SK-N-SH (cell line): ENCODE results near the gene RIOK3. TPM values are rescaled to one million over a fixed set of nuclear protein-coding genes. Genes with fewer than 3 reads are reported as not detected.

Experiments
- CTCF ChIA-PET: fragments of 300-600, 350-600 bp; formaldehyde crosslinking; extraction: SDS; loops from one replicate; lab custom pipeline; 2021; lab: Yijun Ruan, JAX
- POLR2A ChIA-PET: fragments of 350-600 bp; sonication (Branson Sonifier 250); formaldehyde crosslinking; extraction: SDS; loops from one replicate; lab custom pipeline; 2020; ENCODE audit warnings: antibody characterized with exemption, inconsistent platforms; lab: Yijun Ruan, JAX
- DNase-seq: peaks from one replicate; pipeline ENCODE4 v3.0.0; 2012
- H2AFZ ChIP-seq: fragments of 200-600 bp; sonication (generic); 2 replicates; pipeline ENCODE4 v1.8.1; 2016; ENCODE audit warnings: antibody characterized with exemption, mild to moderate bottlenecking, low read depth
- H3F3A ChIP-seq: fragments of 200-600 bp; sonication (generic); replicated peaks from 2 replicates; pipeline ENCODE3; 2016; ENCODE audit warnings: antibody characterized with exemption, mild to moderate bottlenecking; ENCODE audit not compliant: insufficient read depth
- H3K27ac ChIP-seq, 2 experiments: fragments of 200-500 bp in 1 of 2; fragments of 200-600 bp in 1 of 2; sonication (Bioruptor generic) in 1 of 2; sonication (generic), shearing (Covaris generic) in 1 of 2; 2 replicates each; pipeline versions ENCODE4 v1.5.1 to v1.6.1; 2014 to 2016; ENCODE audit warnings: low read depth in 2 of 2, inconsistent platforms in 1 of 2, low read length in 1 of 2, mild to moderate bottlenecking in 1 of 2, mixed read lengths in 1 of 2
- H3K27me3 ChIP-seq: fragments of 200-600 bp; sonication (generic), shearing (Covaris generic); 2 replicates; pipeline ENCODE4 v1.6.1; 2016; ENCODE audit warnings: mixed run types; ENCODE audit not compliant: insufficient read depth
- H3K36me3 ChIP-seq, 2 experiments: fragments of 200-500 bp in 1 of 2; fragments of 200-600 bp in 1 of 2; sonication (Bioruptor generic) in 1 of 2; sonication (generic) in 1 of 2; replicated peaks in 1 of 2; 2 replicates each; pipeline versions ENCODE3 to v1.5.1; 2014 to 2016; ENCODE audit warnings: low read length in 1 of 2, mild to moderate bottlenecking in 1 of 2; ENCODE audit not compliant: insufficient read depth in 2 of 2, control insufficient read depth in 1 of 2
- H3K4me1 ChIP-seq, 2 experiments: fragments of 200-500 bp in 1 of 2; fragments of 200-600 bp in 1 of 2; sonication (Bioruptor generic) in 1 of 2; sonication (generic), shearing (Covaris generic) in 1 of 2; 2 replicates each; pipeline versions ENCODE4 v1.5.1 to v1.6.1; 2014 to 2016; ENCODE audit warnings: low read depth in 1 of 2, low read length in 1 of 2, mixed run types in 1 of 2; ENCODE audit not compliant: insufficient read depth in 2 of 2, control insufficient read depth in 1 of 2
- H3K4me2 ChIP-seq: fragments of 200-600 bp; sonication (generic), shearing (Covaris generic); 2 replicates; pipeline ENCODE4 v1.6.1; 2017; ENCODE audit warnings: mixed run types
- H3K4me3 ChIP-seq, 2 experiments: fragments of 200-500 bp in 1 of 2; fragments of 200-600 bp in 1 of 2; sonication (Bioruptor generic) in 1 of 2; sonication (generic), shearing (Covaris generic) in 1 of 2; 2 replicates each; pipeline versions ENCODE4 v1.5.1 to v1.8.1; 2014 to 2016; ENCODE audit warnings: low read depth in 2 of 2, inconsistent platforms in 1 of 2, low read length in 1 of 2, mild to moderate bottlenecking in 1 of 2, mixed read lengths in 1 of 2, moderate library complexity in 1 of 2
- H3K79me2 ChIP-seq: fragments of 200-600 bp; sonication (generic); 2 replicates; pipeline ENCODE4 v1.8.1; 2017; ENCODE audit warnings: mild to moderate bottlenecking; ENCODE audit not compliant: insufficient read depth
- H3K9ac ChIP-seq: fragments of 200-600 bp; sonication (generic); 2 replicates; pipeline ENCODE4 v1.6.1; 2017; ENCODE audit warnings: mixed run types
- H3K9me2 ChIP-seq: fragments of 200-600 bp; sonication (generic); 2 replicates; pipeline ENCODE4 v1.6.1; 2017; ENCODE audit warnings: mixed run types
- H3K9me3 ChIP-seq: fragments of 200-600 bp; sonication (generic); 2 replicates; pipeline ENCODE4 v1.6.1; 2017; ENCODE audit warnings: mixed run types, mild to moderate bottlenecking, moderate library complexity
- H4K20me1 ChIP-seq: fragments of 200-600 bp; sonication (generic); 2 replicates; pipeline ENCODE4 v1.6.1; 2017; ENCODE audit warnings: mild to moderate bottlenecking, mixed run types; ENCODE audit not compliant: insufficient read depth
- ELF1 ChIP-seq: IDR thresholded peaks from 2 replicates; pipeline ENCODE4 v1.4.0; 2012
- IRF3 ChIP-seq: fragments of 150-350 bp; IDR thresholded peaks from 2 replicates; pipeline ENCODE4 v1.6.1; 2016; ENCODE audit warnings: mild to moderate bottlenecking, low read depth, low read length
- JUND ChIP-seq: IDR thresholded peaks from 2 replicates; pipeline ENCODE4 v1.4.0; 2012
- POLR2AphosphoS5 ChIP-seq: IDR thresholded peaks from 2 replicates; pipeline ENCODE4 v1.6.1; 2012; ENCODE audit warnings: low read depth, low read length
- REST ChIP-seq: IDR thresholded peaks from 2 replicates; pipeline ENCODE4 v1.6.1; 2012; ENCODE audit warnings: mild to moderate bottlenecking, low read depth, low read length, moderate library complexity
- TAF1 ChIP-seq: IDR thresholded peaks from 2 replicates; pipeline ENCODE4 v1.6.1; 2012; ENCODE audit warnings: low read depth, mild to moderate bottlenecking, low read length, moderate library complexity, borderline replicate concordance
- USF2 ChIP-seq: fragments of 150-350 bp; IDR thresholded peaks from 2 replicates; pipeline ENCODE4 v1.6.1; 2017; ENCODE audit warnings: antibody characterized with exemption, low read length, low read depth, borderline replicate concordance
- ZBTB33 ChIP-seq: IDR thresholded peaks from 2 replicates; pipeline ENCODE4 v1.4.0; 2012; ENCODE audit warnings: low read depth, borderline replicate concordance
- WGBS: methylation state at CpG from one replicate; pipeline ENCODE4 v1.1.6; 2017; ENCODE audit warnings: low lambda C conversion rate; 5-methylcytosine and 5-hydroxymethylcytosine counted together
- polyA plus RNA-seq, 3 experiments: library from polyadenylated mRNA; depleted of rRNA; stranded (reverse); fragments of >200 nt; gene quantifications; 2 replicates each; pipeline ENCODE4 v1.2.3, GENCODE V29; 2012

Gene RIOK3
- polyA plus RNA-seq, 1 of the 3 experiments (the other 2 are of a cell fraction): 12.3 TPM

GRCh38 chr18:23503963-23504344 lies 50.9 kb downstream of the RIOK3 start:
- H3K4me1 ChIP-seq: peaks cover 8 to 24% of the 10 kb centered on the region in 2 experiments; a peak in 1 of 4 replicates
- H3F3A ChIP-seq: peaks cover 5% of the 10 kb centered on the region
- peak overlapping the region; percentile 91 to 96 for H3K4me3 ChIP-seq
- H3K27me3 ChIP-seq: no peaks in the 10 kb centered on the region
- H3K27ac ChIP-seq: peak overlapping the region; percentile 34 to 66; a peak in 2 of 4 replicates
- H3K9ac ChIP-seq: peak overlapping the region; percentile 94
- POLR2A ChIA-PET: no interaction called here
- 3% methylated on average over 21 of the region's 21 CpGs for WGBS
- peaks cover 11 to 17% of the 10 kb centered on the region in 2 experiments for H3K36me3 ChIP-seq
- H3K9me2 ChIP-seq: no peaks in the 10 kb centered on the region
- peak overlapping the region; percentile 69 for H2AFZ ChIP-seq
- DNase-seq: no peak
- CTCF ChIA-PET: interaction anchor here (0.9 to 1.8 kb wide), 2 partner anchors 12 to 88 kb away, joined by 3 to 6 read pairs; no protein-coding TSS in a partner anchor
- no peak for TF ChIP-seq ZBTB33
- no peak for TF ChIP-seq ELF1
- no peak for TF ChIP-seq REST
- TF ChIP-seq JUND: no peak
- TF ChIP-seq TAF1: no peak
- TF ChIP-seq POLR2AphosphoS5: no peak
- no peak for TF ChIP-seq IRF3
- no peak for TF ChIP-seq USF2
- TF ChIP-seq, all 33 proteins: peak for 0
- 0 out of 2 replicates have a peak, but pooled peaks cover 8% of the 10 kb centered on the region for H4K20me1 ChIP-seq
- peaks cover 42% of the 10 kb centered on the region for H3K79me2 ChIP-seq
- H3K9me3 ChIP-seq: no peaks in the 10 kb centered on the region
- H3K4me2 ChIP-seq: peak overlapping the region; percentile 89
